ENCODE measurements around the gene LSG1.

The LSG1 gene

DNA sequence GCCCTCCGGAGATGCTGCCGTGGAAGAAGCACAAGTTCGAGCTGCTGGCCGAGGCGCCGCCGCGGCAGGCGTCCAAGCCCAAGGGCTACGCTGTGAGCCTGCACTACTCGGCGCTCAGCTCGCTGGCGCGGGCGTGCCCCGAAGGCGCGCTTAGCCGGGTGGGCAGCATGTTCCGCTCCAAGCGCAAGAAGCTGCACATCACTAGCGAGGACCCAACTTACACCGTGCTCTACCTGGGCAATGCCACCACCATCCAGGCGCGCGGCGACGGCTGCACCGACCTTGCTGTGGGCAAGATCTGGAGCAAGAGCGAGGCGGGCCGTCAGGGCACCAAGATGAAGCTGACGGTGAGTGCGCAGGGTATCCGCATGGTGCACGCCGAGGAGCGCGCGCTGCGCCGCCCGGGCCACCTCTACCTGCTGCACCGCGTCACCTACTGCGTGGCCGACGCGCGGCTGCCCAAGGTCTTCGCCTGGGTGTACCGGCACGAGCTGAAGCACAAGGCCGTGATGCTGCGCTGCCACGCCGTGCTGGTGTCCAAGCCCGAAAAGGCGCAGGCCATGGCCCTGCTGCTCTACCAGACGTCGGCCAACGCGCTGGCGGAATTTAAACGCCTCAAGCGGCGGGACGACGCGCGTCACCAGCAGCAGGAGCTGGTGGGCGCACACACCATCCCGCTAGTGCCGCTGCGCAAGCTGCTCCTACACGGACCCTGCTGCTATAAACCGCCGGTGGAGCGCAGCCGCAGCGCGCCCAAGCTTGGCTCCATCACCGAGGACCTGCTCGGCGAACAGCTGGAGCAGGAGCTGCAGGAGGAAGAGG, 15.0 kb upstream of the LSG1 start:
- no peak for DNase-seq

GRCh38 chr3:194686414-194686815, 14.4 kb upstream of the LSG1 start:
- no peak for DNase-seq

GRCh38 chr3:194685718-194686413, 13.9 kb upstream of the LSG1 start, which contains the start of gene FAM43A:
Gene FAM43A (plus strand): TSS chr3:194685883. CDS start chr3:194686827, 944 bp downstream.
- DNase-seq = no peak

GRCh38 chr3:194685065-194685717, 13.2 kb upstream of the LSG1 start:
- no peak for DNase-seq

GRCh38 chr3:194683380-194683779, 11.4 kb upstream of the LSG1 start:
- no peak for DNase-seq

GRCh38 chr3:194682694-194683310, 10.8 kb upstream of the LSG1 start:
- no peak for DNase-seq

DNA sequence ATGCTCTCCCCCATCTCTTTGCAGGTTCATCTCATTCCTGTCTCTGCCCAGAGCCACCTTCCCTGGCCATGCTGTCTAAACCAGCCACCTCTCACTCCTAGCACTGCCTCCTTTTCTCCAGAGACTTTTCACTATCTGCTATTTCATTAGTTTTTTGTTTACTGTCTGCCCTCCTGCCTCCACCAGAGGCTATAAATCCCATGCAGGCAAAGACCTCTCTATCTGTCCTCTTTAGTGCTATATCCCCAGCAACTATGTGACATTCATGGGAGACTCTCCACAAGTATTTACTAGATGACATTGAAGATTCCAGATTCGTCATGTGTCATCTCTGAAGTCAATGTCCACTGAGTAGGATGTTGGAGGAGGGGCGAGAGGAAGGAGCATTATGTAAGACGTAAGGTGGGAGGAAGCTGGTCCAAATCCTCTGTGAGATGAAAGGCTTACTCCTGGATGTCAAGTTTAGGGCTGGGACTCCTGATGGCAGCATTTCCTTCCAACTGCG, 10.2 kb upstream of the LSG1 start:
- DNase-seq = no peak

DNA sequence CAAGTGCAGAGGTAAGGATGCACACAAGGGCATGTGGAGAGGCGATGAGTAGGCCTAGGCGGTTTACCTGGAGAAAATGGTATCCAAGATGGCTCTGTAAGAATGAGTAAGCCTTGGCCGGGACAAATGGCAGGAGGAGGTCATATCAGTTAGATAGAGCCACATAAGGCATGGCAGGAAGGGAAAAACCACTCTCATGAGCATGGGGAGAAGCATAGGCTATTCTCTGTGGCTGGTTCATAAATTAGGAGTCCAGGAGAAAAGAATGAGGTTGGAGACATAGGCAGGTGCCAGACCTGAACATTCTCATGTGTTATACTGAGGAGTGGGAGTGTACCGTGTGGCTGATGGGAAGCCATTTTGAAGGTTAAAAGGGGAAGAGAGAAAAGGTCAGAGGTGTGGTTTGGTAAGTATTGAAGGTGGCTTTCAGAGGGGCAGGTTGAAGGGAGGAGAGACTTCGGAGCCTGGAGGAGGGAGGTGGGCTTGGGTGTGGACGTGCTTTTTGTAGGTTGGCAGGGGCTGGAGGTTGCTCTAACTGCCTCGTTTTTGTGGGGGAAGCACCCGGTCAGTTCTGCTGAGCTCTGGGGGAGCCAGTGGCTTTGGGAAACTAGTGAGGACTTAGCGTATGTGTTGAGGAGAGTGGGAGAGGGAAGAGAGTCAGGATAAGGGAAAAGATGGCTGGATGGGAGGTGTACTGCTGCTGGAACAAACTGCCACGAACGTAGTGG, 9.1 kb upstream of the LSG1 start:
- no peak for DNase-seq

DNA sequence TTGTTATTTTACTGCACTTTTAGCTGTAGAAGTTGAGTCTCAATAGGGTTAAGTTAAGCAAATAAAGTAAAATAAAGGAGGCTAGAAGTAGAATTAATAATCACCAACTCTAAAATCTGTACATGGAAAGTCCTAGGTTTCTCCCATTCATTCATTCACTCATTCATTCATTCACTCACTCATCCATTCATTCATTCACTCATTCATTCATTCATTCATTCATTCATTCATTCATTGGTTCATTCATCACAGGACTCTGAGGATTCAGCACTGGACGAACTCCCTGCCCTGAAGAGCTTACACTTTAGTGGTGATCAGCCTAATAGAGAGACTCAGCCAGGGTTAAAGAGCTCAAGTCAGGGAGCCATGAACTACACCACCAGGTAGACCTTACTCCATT, 4.5 kb upstream of the LSG1 start:
- no peak for DNase-seq

GRCh38 chr3:194675680-194676079, 3.7 kb upstream of the LSG1 start:
- DNase-seq = no peak

DNA sequence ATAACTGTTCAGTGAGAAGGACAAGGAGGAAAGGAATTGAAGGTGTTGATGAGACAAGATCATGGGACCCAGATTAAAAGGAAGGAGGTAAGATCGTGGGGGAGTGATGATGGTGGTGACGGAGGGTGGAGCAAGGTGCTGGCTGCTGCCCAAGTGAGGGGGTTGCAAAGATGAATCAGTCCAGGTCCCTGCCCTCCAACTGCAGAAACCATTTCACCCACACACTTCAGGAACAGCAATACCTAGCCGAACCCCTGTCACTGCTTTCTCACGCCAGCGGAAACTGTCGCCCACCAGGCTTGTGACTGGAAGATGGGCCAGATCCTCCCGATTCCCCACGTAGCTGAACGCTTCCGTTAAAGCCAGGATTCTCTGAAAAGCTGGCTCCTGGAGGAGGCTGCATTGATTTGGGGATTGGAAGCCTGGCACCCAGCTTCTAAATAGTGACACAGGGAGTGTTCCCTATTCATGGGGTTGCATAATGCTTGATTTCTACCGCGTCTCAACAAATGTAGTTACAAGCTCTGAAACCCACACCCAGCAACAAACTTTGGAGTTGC, 3.2 kb upstream of the LSG1 start:
- DNase-seq = no peak

GRCh38 chr3:194673761-194674160, 1.8 kb upstream of the LSG1 start:
- DNase-seq = no peak

- no peak for DNase-seq
Measured at GRCh38 chr3:194672876-194673275, 885 bp upstream of the LSG1 start.

DNA sequence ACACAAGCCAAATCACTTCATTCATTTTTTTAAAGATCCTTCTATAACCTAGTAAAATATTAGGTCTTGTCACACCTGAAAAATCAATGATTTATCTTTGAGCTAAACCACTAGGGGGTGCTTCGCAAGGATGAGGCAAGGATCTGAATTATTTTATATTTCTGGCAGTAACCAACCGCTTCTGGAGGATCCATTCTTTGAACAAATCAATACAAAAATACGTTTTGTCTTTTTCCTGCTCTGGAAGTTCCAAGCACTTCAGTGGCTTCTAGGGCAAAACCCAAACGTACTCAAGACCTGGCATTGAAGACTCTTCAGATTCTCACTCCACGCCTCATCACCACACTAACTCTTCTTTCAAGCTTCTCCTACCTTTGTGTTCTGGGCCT, 486 bp downstream of the LSG1 start:
- no peak for DNase-seq

- no peak for DNase-seq
Measured at GRCh38 chr3:194667363-194667762, 4.6 kb downstream of the LSG1 start.

- no peak for DNase-seq
Measured at GRCh38 chr3:194664857-194665256, 7.1 kb downstream of the LSG1 start.

DNA sequence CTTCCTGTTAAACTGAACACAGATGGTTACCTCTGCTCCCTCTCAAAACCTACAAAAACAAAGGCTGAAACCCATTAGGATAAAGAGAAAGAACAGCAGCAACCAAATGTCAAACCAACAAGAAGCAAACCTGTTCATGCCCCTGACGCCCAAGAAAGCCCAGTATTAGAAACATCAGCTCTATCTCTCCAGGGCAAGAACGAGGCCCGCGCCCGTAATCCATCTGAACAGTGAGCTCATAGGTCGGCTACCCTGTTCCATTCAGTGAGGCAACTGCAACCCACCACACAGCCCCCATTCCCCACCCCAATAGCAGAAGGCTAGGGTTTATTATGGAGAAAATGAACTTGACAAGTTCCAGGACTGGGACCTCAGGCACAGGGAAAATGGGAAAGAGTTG, 10.0 kb downstream of the LSG1 start:
- DNase-seq = no peak

DNA sequence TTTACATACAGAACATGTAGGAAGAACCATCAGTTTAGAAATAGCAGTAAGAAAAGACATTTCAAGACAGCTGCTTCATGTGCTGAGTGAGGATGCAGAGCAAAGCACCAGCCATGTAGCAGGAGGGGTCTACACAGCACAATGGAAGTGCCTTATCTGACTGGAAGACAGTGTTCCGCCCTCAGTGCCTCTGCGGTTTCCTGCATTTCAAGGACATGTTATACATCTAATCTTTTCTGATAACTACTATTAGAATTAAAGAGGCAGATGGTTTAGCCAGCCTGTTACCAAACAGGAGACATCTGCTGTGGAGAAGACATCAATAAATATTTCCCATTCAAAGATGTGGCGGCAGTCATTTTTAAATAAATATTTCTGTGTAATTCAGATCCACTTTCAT, 10.6 kb downstream of the LSG1 start:
- no peak for DNase-seq

DNA sequence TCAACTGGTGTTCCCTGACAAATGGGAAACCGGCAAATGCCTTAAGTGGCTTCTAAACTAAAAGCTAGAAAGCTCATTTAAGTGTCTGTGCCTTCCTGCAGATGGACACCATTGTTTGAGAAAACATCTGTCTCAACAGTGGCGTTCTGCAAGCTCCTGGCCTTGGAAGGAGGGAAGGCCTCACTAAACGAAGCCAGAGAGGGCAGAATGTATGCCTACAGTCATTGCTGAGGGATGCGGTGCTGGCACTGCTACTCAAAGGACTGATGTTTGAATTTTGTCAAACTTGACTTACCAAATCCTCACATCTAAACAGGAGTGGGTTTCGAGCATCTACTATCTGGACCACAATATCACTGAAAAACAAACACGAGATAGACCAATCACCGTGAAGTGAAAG, 12.2 kb downstream of the LSG1 start:
- DNase-seq = no peak

- no peak for DNase-seq
Measured at GRCh38 chr3:194658477-194659242, 13.3 kb downstream of the LSG1 start.

GRCh38 chr3:194657439-194657838, 14.6 kb downstream of the LSG1 start:
- DNase-seq = no peak

All from cortex of kidney (tissue), 1 donor.